Stimulated activated CD8-positive, alpha-beta memory T cell treated with anti-CD3 and anti-CD28 coated beads, Interleukin-12 subunit alpha, Interleukin-12 subunit beta, amount 100 ng/mL, for 24 hours (primary cell): ENCODE results near the gene NLGN1.

Experiments used
- DNase-seq: peaks from one replicate; pipeline ENCODE4 v3.0.0-alpha.2; 2020; ENCODE audit errors: extremely low read depth

Gene NLGN1

DNA sequence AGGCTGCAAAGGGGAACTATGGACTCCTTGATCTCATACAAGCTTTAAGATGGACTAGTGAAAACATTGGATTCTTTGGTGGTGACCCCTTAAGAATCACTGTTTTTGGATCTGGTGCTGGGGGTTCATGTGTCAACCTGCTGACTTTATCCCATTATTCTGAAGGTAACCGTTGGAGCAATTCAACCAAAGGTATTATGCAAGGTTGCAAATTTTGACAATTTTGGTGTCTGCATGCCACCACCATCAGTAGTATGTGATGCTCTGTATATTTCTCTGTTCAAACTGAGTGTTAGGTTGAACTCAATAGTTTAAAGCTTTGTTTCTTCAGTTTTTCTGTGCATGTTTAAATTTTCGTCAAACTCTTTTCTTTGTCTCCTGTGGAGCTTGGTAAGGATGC, 877.8 kb downstream of the NLGN1 start:
- no peak for DNase-seq

DNA sequence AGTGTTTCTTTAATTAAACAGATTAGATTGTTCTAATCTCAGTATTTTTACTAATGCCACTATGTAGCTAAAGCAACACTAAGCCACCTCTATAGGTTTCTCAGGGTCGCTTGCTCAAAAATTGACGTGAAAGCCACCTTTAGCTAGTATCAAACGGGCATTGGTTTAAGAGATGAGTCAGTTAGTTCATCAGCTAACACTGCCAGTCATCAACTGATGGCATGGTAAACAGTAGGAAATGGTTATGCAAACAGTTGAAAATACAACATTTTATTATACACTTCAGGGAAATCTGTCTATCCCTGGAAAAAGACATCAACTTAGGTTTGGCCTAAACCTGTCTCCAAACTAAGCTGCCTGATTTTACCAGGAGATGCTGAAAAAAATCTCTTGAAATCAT, 879.3 kb downstream of the NLGN1 start:
- no peak for DNase-seq

- no peak for DNase-seq
Observed at GRCh38 chr3:174278094-174278493, 880.5 kb downstream of the NLGN1 start.

- no peak for DNase-seq
Observed at GRCh38 chr3:174280186-174280585, 882.6 kb downstream of the NLGN1 start.

DNA sequence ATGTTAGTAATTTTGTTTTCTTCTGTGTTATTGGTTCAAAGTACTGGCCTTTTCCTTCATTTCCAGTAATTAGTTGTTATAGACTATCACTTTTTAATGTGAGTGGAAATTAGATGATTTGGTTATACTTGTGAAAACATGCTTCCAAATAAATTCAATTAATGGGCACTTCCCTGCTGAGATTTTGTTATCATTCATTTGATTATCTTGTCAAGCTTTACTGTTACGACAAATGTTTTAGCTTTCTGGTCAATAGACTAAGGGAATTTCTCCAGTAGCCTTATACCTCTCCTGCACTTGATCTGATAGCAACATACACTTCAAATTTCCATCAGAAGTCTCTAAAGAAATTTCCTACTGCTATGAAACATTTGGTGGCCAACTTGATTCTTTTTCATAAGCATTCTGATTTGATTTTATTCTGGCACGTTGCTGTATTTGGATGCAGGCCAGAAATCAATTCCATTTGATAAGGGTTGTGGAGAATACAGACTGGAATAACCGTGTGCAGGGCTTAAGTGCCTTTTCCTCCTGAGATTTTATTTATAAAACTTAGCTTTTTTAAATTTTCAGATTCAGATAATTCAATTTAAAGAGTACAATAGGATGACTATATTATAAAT, 887.8 kb downstream of the NLGN1 start:
- no peak for DNase-seq

GRCh38 chr3:174287705-174288104, 890.2 kb downstream of the NLGN1 start:
- DNase-seq = no peak

GRCh38 chr3:174294616-174295015, 897.1 kb downstream of the NLGN1 start:
- DNase-seq = no peak

DNA sequence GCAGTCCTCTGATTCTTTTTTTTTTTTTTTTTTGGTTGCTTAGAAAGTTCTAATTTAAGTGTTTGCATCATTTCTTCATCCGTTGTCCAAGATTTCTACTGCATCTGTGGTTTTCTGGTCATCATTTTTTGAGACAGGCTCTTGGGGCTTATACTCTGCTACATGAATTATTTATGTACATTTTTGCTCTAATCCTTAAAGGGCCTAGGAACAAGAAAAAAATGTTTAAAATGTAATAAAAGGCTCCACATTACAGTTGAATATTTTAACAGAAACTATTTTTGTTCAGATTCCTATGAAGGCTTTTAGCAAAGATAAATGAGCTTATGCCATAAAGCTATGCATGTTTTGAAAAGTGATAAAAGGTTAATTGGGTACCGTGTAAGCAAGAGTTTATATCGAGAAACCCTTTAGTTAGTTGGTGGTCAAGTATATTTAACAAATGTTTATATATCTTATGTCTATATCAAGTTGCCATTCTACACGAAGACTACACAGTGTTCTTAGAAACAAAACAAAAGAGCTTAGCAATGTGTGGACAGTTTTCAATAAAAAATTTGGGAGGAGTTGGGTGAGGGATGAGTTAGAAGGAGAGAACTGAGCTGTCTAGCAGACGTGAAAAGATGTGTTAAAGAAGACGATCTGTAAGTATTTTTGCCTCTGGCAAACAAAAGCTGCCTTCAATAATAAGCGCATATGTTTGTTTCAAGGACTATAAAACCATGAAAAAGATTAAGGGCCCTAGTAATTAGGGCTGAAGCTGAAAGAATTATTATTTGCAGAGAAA, 898.0 kb downstream of the NLGN1 start:
- no peak for DNase-seq

DNA sequence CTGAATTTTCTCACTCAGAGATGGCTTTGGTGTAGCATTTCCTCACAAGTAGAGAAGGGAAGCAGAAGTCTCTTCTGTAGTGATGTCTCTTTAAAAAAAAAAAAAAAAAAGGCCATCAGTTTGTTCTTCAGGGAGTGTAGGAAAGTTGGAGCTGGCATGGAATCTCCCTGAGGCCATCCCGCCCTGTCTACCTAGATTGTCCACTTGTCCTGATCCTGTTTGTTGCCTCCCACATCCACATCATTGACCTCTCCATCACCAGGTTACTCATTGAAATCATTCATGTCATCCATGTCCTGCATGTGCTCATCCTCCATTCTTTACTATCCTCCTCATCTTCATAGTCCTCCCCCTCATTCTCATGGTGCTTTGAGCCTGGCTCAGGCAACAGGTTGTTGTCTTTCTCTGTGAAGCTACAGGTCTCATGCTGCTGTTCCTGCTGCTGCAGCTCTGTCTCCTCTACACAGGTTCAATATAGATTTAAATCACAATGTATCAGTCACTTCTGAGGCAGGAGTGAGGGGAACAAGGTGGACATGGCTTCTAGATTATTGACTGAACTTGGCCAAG, 905.3 kb downstream of the NLGN1 start:
- DNase-seq = no peak

DNA sequence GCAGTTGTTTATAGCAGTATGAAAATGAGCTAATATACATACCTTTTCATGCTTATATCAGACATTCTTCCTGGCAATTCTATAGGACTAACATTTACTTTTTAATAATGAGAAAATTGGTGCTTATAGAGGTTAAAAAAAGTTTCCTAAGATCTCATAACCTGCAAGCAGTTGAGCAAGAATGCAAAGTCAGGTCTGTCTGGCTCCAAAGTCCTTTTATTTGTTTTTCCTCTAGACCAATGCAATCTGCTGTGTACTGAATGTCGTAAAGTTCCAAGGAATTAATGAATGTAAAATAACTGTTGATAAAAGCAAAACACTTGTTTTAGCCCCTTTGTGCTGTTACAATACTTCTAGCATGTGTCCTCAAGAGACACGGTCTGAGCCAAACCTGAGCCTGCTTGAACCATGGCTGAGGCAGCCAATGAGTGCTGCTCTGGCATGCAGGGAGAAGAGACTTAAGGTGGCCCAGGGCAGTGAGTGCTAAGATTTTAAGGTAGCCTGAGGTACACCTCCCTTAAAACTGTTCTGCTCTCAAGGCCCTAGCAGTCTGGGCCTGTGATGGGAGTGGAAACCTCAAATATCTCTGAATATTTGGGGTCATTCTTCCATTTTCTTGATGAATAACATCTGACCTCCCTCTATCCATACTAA, 906.5 kb downstream of the NLGN1 start:
- no peak for DNase-seq

- DNase-seq = no peak
Observed at GRCh38 chr3:174308736-174309135, 911.2 kb downstream of the NLGN1 start.

- DNase-seq = no peak
Observed at GRCh38 chr3:174310475-174310983, 913.0 kb downstream of the NLGN1 start.

GRCh38 chr3:174315225-174315624, 917.7 kb downstream of the NLGN1 start:
- DNase-seq = no peak

- no peak for DNase-seq
Observed at GRCh38 chr3:174317005-174317404, 919.5 kb downstream of the NLGN1 start.

DNA sequence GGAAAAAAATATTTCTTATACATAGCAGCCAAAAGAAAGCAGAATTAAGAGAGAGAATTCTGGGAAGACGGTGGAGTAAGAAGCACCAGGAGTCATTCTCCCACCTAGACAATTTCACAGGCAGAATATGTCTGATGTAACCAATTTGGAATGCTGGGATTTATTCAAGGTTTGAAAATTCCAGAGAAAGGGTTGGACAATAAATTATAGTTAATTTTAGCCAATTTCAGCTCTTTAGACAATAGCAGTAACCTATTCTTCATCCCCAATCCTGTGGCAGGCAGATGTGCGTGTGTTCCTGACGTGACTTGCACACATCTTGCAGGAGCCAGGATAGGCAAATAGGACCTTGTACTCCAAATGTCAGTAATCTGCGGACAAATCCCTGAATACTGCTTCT, 920.6 kb downstream of the NLGN1 start:
- no peak for DNase-seq

DNA sequence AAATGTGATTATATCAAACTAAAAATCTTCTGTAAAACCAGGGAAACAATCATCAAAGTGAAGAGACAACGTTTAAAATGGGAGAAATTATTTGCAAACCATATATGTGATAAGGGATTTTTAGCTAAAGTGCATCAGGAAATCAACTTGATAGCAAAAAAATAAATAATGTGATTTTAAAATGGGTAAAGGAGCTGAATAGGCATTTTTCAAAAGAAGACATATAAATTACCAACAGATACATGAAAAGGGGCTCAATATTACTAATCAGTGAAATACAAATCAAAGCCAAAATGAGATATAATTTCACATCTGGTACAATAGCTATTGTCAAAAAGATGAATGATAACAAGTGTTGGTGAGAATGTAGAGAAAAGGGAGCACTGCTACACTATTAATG, 924.0 kb downstream of the NLGN1 start:
- DNase-seq = no peak

DNA sequence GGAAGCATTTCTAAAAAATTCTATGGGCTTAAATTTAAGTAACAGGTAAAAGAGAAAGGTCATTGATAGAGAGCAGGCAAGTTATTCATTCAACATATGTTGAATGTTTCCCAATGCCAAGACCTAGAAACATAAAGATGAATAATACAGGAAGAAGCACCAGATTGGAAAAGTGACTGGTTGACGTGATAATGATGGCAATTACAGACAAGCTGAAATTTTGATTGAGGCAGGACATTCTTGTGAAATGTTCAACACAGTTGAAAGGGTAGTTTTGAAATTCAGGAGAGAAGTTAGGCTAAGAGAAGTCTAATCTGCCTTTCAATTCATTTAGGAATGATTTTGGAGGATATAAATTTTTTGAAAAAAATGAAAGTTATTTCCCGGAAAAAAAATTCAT, 925.2 kb downstream of the NLGN1 start:
- DNase-seq = no peak

DNA sequence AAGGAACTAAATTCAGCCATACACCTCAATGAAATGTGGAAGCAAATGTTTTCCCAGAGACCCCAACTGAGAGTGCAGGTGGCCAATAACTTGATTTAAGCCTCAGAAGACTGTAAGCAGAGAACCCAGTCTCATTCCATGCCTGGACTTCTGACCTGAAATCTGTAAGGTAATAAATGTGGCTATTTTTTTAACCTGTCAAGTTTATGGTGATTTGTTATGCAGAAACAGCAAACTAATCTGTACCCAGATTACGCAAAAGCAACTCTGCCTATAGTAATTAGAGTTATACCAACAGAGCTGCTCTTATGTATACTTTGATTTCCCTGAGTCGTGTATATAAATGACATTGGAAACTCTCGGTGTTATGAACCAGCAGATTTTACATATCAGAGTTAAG, 927.6 kb downstream of the NLGN1 start:
- DNase-seq = no peak

DNA sequence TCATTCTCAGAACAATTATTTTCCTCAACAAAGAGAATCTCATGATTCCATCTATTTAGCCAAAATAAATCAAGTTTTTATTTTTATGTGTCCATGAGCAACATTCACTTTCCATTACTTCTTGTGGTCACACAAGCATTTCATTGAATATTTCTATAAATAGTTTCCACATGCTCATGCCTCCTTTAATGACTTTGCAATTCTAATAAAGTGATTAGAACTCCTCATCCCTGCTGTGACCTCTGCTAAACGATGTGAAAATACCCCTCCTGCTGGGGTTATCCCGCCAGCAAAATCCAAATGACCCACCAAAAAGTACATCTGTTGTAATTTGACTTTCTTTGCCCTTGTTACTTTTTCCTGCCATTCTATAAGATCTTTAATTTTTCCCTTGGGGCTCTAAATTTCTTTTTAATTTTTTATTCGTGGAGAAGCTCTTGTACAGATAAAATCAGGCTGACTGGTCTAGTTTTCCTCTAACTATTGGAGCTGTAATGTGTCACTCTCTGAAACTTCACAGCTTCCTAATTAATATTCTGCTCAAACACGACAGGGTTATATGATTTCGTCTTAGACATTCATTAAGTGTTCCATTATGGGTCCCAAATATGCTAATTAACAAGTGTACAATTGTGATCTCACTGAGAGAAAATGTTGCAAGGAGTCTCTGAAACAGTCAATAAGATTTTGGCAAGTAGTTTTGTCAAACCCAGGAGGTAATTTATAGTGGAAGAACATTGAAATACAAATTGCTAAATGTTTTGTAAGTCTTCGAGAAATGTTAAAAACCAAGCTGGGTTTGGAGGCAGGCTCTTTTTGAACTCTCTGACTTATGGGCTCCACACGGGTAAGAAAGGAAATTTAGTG, 928.5 kb downstream of the NLGN1 start:
- no peak for DNase-seq

- DNase-seq = no peak
Observed at GRCh38 chr3:174329321-174329720, 931.8 kb downstream of the NLGN1 start.

- DNase-seq = no peak
Observed at GRCh38 chr3:174330303-174330702, 932.8 kb downstream of the NLGN1 start.
